H9 (cell line): ENCODE measurements around the gene ITPK1. TPM values are rescaled to one million over a fixed set of nuclear protein-coding genes. Genes with fewer than 3 reads are reported as not detected.

Experiments used
- DNase-seq: peaks from one replicate; pipeline ENCODE4 v3.0.0-alpha.2; 2017
- H2AFZ ChIP-seq: one replicate; pipeline ENCODE4 v1.6.1; 2013; ENCODE audit warnings: mild to moderate bottlenecking, low read length, control low read depth, moderate library complexity
- H2AK5ac ChIP-seq: 2 replicates; pipeline ENCODE4 v1.6.1; 2013; ENCODE audit warnings: low read length, control low read depth, mixed read lengths; ENCODE audit not compliant: insufficient read length
- H2BK120ac ChIP-seq: one replicate; pipeline ENCODE4 v1.6.1; 2013; ENCODE audit warnings: low read depth, mild to moderate bottlenecking, low read length, control low read depth, inconsistent platforms; ENCODE audit not compliant: poor library complexity, severe bottlenecking
- H2BK12ac ChIP-seq: 2 replicates; pipeline ENCODE4 v1.6.1; 2013; ENCODE audit warnings: low read length, control low read depth, mixed read lengths, low read depth; ENCODE audit not compliant: insufficient read length
- H2BK15ac ChIP-seq: 2 replicates; pipeline ENCODE4 v1.6.1; 2013; ENCODE audit warnings: low read depth, low read length, control low read depth
- H2BK20ac ChIP-seq: one replicate; pipeline ENCODE4 v1.6.1; 2013; ENCODE audit warnings: low read depth, mild to moderate bottlenecking, low read length, control low read depth, inconsistent platforms; ENCODE audit not compliant: poor library complexity, severe bottlenecking
- H2BK5ac ChIP-seq: 2 replicates; pipeline ENCODE4 v1.6.1; 2013; ENCODE audit warnings: low read length, control low read depth, mixed read lengths; ENCODE audit not compliant: insufficient read length
- H3K14ac ChIP-seq: 2 replicates; pipeline ENCODE4 v1.6.1; 2013; ENCODE audit warnings: low read length, control low read depth; ENCODE audit not compliant: insufficient read depth
- H3K18ac ChIP-seq: 2 replicates; pipeline ENCODE4 v1.6.1; 2013; ENCODE audit warnings: low read depth, mild to moderate bottlenecking, mixed read lengths, low read length, control low read depth; ENCODE audit not compliant: insufficient read length
- H3K23ac ChIP-seq: 2 replicates; pipeline ENCODE4 v1.6.1; 2013; ENCODE audit warnings: low read length, control low read depth, mixed read lengths, low read depth; ENCODE audit not compliant: insufficient read length
- H3K23me2 ChIP-seq: 2 replicates; pipeline ENCODE4 v1.6.1; 2013; ENCODE audit warnings: low read depth, mild to moderate bottlenecking, mixed read lengths, low read length, control low read depth; ENCODE audit not compliant: insufficient read length, poor library complexity, severe bottlenecking
- H3K27ac ChIP-seq: 2 replicates; pipeline ENCODE4 v1.5.1; 2013; ENCODE audit warnings: low read length, control low read depth, mixed read lengths, low read depth; ENCODE audit not compliant: insufficient read length
- H3K27me3 ChIP-seq: 2 replicates; pipeline ENCODE4 v1.6.1; 2013; ENCODE audit warnings: low read length, control low read depth, inconsistent platforms; ENCODE audit not compliant: insufficient read depth
- H3K4ac ChIP-seq: 2 replicates; pipeline ENCODE4 v1.6.1; 2013; ENCODE audit warnings: low read depth, mild to moderate bottlenecking, control low read depth, inconsistent platforms, low read length, moderate library complexity
- H3K4me1 ChIP-seq: 2 replicates; pipeline ENCODE4 v1.6.1; 2013; ENCODE audit warnings: low read length, control low read depth, inconsistent platforms; ENCODE audit not compliant: insufficient read depth
- H3K4me2 ChIP-seq: 2 replicates; pipeline ENCODE4 v1.6.1; 2013; ENCODE audit warnings: low read length, control low read depth, mixed read lengths; ENCODE audit not compliant: insufficient read length, insufficient read depth
- H3K56ac ChIP-seq: 2 replicates; pipeline ENCODE4 v1.6.1; 2013; ENCODE audit warnings: low read depth, mild to moderate bottlenecking, mixed read lengths, low read length, control low read depth; ENCODE audit not compliant: insufficient read length
- H3K79me1 ChIP-seq: 2 replicates; pipeline ENCODE4 v1.6.1; 2013; ENCODE audit warnings: low read depth, mild to moderate bottlenecking, moderate library complexity, low read length, control low read depth, inconsistent platforms; ENCODE audit not compliant: insufficient read depth, poor library complexity, severe bottlenecking
- H3K79me2 ChIP-seq: 2 replicates; pipeline ENCODE4 v1.6.1; 2013; ENCODE audit warnings: low read length, control low read depth, inconsistent platforms; ENCODE audit not compliant: insufficient read depth
- H3K9ac ChIP-seq: 2 replicates; pipeline ENCODE4 v1.6.1; 2013; ENCODE audit warnings: low read length, control low read depth, mixed read lengths; ENCODE audit not compliant: insufficient read length; ENCODE audit errors: extremely low read depth
- H3K9me3 ChIP-seq: one replicate; pipeline ENCODE4 v1.6.1; 2013; ENCODE audit warnings: low read depth, low read length, inconsistent platforms; ENCODE audit not compliant: control insufficient read depth
- H3T11ph ChIP-seq: one replicate; pipeline ENCODE4 v1.6.1; 2013; ENCODE audit warnings: mild to moderate bottlenecking, low read length, control low read depth, inconsistent platforms
- H4K20me1 ChIP-seq: one replicate; pipeline ENCODE4 v1.6.1; 2013; ENCODE audit not compliant: control insufficient read depth, insufficient read length, insufficient read depth
- H4K5ac ChIP-seq: 2 replicates; pipeline ENCODE4 v1.6.1; 2013; ENCODE audit warnings: low read depth, mild to moderate bottlenecking, mixed read lengths, low read length, control low read depth; ENCODE audit not compliant: insufficient read length
- H4K8ac ChIP-seq: replicated peaks from 2 replicates; pipeline ENCODE4 v1.6.1; 2013; ENCODE audit warnings: low read length, control low read depth, mixed read lengths, low read depth; ENCODE audit not compliant: insufficient read length
- H4K91ac ChIP-seq: 2 replicates; pipeline ENCODE4 v1.6.1; 2013; ENCODE audit warnings: low read depth, mild to moderate bottlenecking, moderate library complexity, mixed read lengths, low read length, control low read depth; ENCODE audit not compliant: insufficient read length
- H3K27ac Mint-ChIP-seq, 3 experiments: 2 replicates in 2 of 3; 3 replicates in 1 of 3; pipeline ENCODE4 v1.8.0; 2020 to 2021; ENCODE audit warnings: mixed read lengths in 3 of 3, mild to moderate bottlenecking in 1 of 3, moderate library complexity in 1 of 3
- H3K27me3 Mint-ChIP-seq: 2 replicates; pipeline ENCODE4 v1.8.0; 2021; ENCODE audit warnings: low read depth, mild to moderate bottlenecking, moderate library complexity, mixed read lengths
- H3K36me3 Mint-ChIP-seq, 3 experiments: 2 replicates in 2 of 3; 3 replicates in 1 of 3; pipeline ENCODE4 v1.8.0; 2020 to 2021; ENCODE audit warnings: low read depth in 3 of 3, mixed read lengths in 3 of 3; ENCODE audit not compliant: insufficient read depth in 1 of 3
- H3K4me1 Mint-ChIP-seq, 2 experiments: 2 replicates each; pipeline ENCODE4 v1.8.0; 2020; ENCODE audit warnings: mixed read lengths in 2 of 2
- H3K4me3 Mint-ChIP-seq, 2 experiments: 2 replicates in 1 of 2; 3 replicates in 1 of 2; pipeline ENCODE4 v1.8.0; 2020 to 2021; ENCODE audit warnings: mild to moderate bottlenecking in 2 of 2, mixed read lengths in 2 of 2, moderate library complexity in 1 of 2
- H3K9me3 Mint-ChIP-seq, 2 experiments: 2 replicates in 1 of 2; 3 replicates in 1 of 2; pipeline ENCODE4 v1.8.0; 2020; ENCODE audit warnings: mild to moderate bottlenecking in 2 of 2, mixed read lengths in 2 of 2, moderate library complexity in 1 of 2
- WGBS: extraction: QIAGEN DNeasy Blood & Tissue Kit; methylation state at CpG from one replicate; pipeline ENCODE4 v1.1.7; 2013; ENCODE audit warnings: missing lambda C conversion rate, low lambda C conversion rate, mixed read lengths; ENCODE audit not compliant: insufficient read length; ENCODE audit errors: extremely low coverage; 5-methylcytosine and 5-hydroxymethylcytosine counted together
- total RNA-seq: library from RNA; stranded (reverse); gene quantifications from 2 replicates; pipeline ENCODE4 v1.2.1, GENCODE V29; 2021
- TF ChIP-seq, protein P1 (sequence below): fragments of 200-600 bp; sonication (generic); conservative IDR thresholded peaks from 3 replicates; pipeline ENCODE4 v1.8.0; 2021; ENCODE audit warnings: antibody characterized with exemption, mild to moderate bottlenecking

The ITPK1 gene
- total RNA-seq, 1 experiment from 2014 or later: 92.7 TPM

DNA sequence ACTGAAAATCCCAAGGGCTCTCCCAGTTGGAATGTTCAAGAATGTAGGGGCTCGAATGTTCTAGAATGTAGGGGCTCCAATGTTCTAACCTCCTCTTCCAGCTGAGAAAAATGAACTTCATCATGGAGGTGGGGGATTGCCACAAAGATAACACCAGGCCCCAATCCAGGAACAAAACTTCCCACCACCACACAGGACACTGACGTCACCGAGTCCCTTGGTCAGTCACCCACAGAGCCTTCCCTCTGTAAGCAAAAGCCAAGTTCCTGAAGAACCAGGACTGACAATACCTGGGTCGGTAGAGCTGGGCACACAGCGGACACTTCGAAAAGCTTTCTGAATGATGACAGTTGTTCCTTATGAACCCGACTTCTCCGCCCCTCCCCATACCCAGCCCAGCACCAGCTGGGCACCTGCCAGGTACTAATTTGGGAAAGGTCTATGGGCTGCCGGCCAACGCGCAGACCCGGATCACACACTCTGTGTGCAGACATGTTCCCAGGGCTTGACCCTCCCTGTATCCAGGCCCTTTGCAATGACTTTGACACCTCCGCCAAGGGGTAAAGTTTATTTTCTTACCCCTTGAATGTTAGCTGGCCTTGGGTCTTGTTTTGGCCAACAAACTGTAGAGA is 18.9 kb downstream of the ITPK1 start:
- Histone ChIP-seq H2AFZ (no peak overlapping the region), H3K56ac (no peak overlapping the region), H3K4me1 (peaks cover 4% of the 10 kb centered on the region; the same call in 1 of the 2 replicates), H3K23ac (no peak overlapping the region), H3K4me2 (no peak overlapping the region), H3K79me2 (peaks cover 36% of the 10 kb centered on the region; the same call in 1 of the 2 replicates), H3K27me3 (no peaks in the 10 kb centered on the region), H3K23me2 (no peaks in the 10 kb centered on the region), H3K27ac (no peak overlapping the region), H3K79me1 (peaks cover 11% of the 10 kb centered on the region), H2BK5ac (no peak overlapping the region), H2BK120ac (no peak overlapping the region), H2BK12ac (no peak overlapping the region), H2BK20ac (no peak overlapping the region), H4K91ac (no peak overlapping the region), H3K9ac (no peak overlapping the region), H4K8ac (no peak overlapping the region), H3K4ac (no peak overlapping the region), H4K20me1 (peaks cover 2% of the 10 kb centered on the region), H2BK15ac (no peak overlapping the region), H3K14ac (no peak overlapping the region), H3K18ac (no peak overlapping the region), H3K9me3 (no peaks in the 10 kb centered on the region), H4K5ac (no peak overlapping the region), H3T11ph (no peak overlapping the region), H2AK5ac (no peak overlapping the region)
- TF ChIP-seq, protein P1, sequence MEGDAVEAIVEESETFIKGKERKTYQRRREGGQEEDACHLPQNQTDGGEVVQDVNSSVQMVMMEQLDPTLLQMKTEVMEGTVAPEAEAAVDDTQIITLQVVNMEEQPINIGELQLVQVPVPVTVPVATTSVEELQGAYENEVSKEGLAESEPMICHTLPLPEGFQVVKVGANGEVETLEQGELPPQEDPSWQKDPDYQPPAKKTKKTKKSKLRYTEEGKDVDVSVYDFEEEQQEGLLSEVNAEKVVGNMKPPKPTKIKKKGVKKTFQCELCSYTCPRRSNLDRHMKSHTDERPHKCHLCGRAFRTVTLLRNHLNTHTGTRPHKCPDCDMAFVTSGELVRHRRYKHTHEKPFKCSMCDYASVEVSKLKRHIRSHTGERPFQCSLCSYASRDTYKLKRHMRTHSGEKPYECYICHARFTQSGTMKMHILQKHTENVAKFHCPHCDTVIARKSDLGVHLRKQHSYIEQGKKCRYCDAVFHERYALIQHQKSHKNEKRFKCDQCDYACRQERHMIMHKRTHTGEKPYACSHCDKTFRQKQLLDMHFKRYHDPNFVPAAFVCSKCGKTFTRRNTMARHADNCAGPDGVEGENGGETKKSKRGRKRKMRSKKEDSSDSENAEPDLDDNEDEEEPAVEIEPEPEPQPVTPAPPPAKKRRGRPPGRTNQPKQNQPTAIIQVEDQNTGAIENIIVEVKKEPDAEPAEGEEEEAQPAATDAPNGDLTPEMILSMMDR: no peak
- Mint-ChIP-seq H3K4me3 (no peak overlapping the region), H3K9me3 (no peaks in the 10 kb centered on the region), H3K27ac (peak overlapping the region in 1 of 3 experiments; percentile 85; a peak in 2 of 7 replicates), H3K4me1 (peaks cover 26 to 46% of the 10 kb centered on the region in 2 experiments), H3K36me3 (peaks cover 0 to 5% (median 2%) of the 10 kb centered on the region in 3 experiments; a peak in 3 of 7 replicates), H3K27me3 (no peaks in the 10 kb centered on the region)
- WGBS: no CpG with 5 or more reads among the region's 13 CpGs
- no peak for DNase-seq
